ENCODE data around the gene ZMPSTE24. TPM values are rescaled to one million over a fixed set of nuclear protein-coding genes. Genes with fewer than 3 reads are reported as not detected.

The ZMPSTE24 gene
- total RNA-seq, 1 experiment from 2014 or later: 31.3 TPM

- Mint-ChIP-seq H3K9me3 (ENCODE audit: unreplicated experiment) (no peaks in the 10 kb centered on the region), H3K36me3 (ENCODE audit: insufficient read depth, unreplicated experiment) (peaks cover 82% of the 10 kb centered on the region), H3K27ac (ENCODE audit: low read depth, unreplicated experiment) (no peak overlapping the region), H3K27me3 (ENCODE audit: insufficient read depth, unreplicated experiment) (no peaks in the 10 kb centered on the region), H3K4me3 (ENCODE audit: unreplicated experiment) (no peak overlapping the region), H3K4me1 (ENCODE audit: insufficient read depth, unreplicated experiment) (peaks cover 18% of the 10 kb centered on the region)
- DNase-seq (ENCODE audit: unreplicated experiment): no peak
- BruUV-seq (replicated peaks): no TSS peak
- CTCF ChIA-PET: interaction anchor here (1.5 to 3.1 kb wide), 2 partner anchors 113 to 138 kb away, joined by 3 to 14 read pairs; no protein-coding TSS in a partner anchor
- intact Hi-C loops (cut with micrococcal nuclease): no loop called here
- TF ChIP-seq CTCF (IDR thresholded peaks at IDR 0.05; ENCODE audit: unreplicated experiment): no peak
- POLR2A ChIA-PET: interaction anchor here (1.1 kb wide), 1 partner anchor 8 kb away, joined by 7 read pairs; the partner anchor contains the start of gene ZMPSTE24
These were observed 7.9 kb downstream of the ZMPSTE24 start for GRCh38 chr1:40265919-40266318.

- ChIA-PET POLR2A (interaction anchor here (0.9 to 1.5 kb wide), 7 partner anchors 9 to 333 kb away, joined by 3 to 25 read pairs (median 4); partner anchors contain the start of genes SMAP2 and ZMPSTE24), CTCF (interaction anchor here (1.0 to 3.1 kb wide), 3 partner anchors 71 to 137 kb away, joined by 3 to 14 read pairs (median 3); no protein-coding TSS in a partner anchor)
- Mint-ChIP-seq H3K4me3 (ENCODE audit: unreplicated experiment) (no peak overlapping the region), H3K36me3 (ENCODE audit: insufficient read depth, unreplicated experiment) (peaks cover 79% of the 10 kb centered on the region), H3K9me3 (ENCODE audit: unreplicated experiment) (no peaks in the 10 kb centered on the region), H3K4me1 (ENCODE audit: insufficient read depth, unreplicated experiment) (peaks cover 18% of the 10 kb centered on the region), H3K27ac (ENCODE audit: low read depth, unreplicated experiment) (peak overlapping the region; percentile 27), H3K27me3 (ENCODE audit: insufficient read depth, unreplicated experiment) (no peaks in the 10 kb centered on the region)
- TF ChIP-seq CTCF (IDR thresholded peaks at IDR 0.05; ENCODE audit: unreplicated experiment): no peak
- DNase-seq (ENCODE audit: unreplicated experiment): no peak
- no TSS peak for BruUV-seq (replicated peaks)
- intact Hi-C loops (cut with micrococcal nuclease): no loop called here
These were observed 8.9 kb downstream of the ZMPSTE24 start for GRCh38 chr1:40266786-40267535.

GRCh38 chr1:40267767-40268187 is 9.7 kb downstream of the ZMPSTE24 start:
- Mint-ChIP-seq H3K27me3 (ENCODE audit: insufficient read depth, unreplicated experiment) (no peaks in the 10 kb centered on the region), H3K4me1 (ENCODE audit: insufficient read depth, unreplicated experiment) (peaks cover 12% of the 10 kb centered on the region), H3K36me3 (ENCODE audit: insufficient read depth, unreplicated experiment) (peaks cover 79% of the 10 kb centered on the region), H3K9me3 (ENCODE audit: unreplicated experiment) (no peaks in the 10 kb centered on the region), H3K27ac (ENCODE audit: low read depth, unreplicated experiment) (peak overlapping the region; percentile 75), H3K4me3 (ENCODE audit: unreplicated experiment) (no peak overlapping the region)
- CTCF ChIA-PET: interaction anchor here (0.7 to 3.1 kb wide), 2 partner anchors 11 to 115 kb away, joined by 3 to 14 read pairs; no protein-coding TSS in a partner anchor
- peak; percentile 73 for DNase-seq (ENCODE audit: unreplicated experiment)
- intact Hi-C loops (cut with micrococcal nuclease): no loop called here
- BruUV-seq (replicated peaks): no TSS peak
- POLR2A ChIA-PET: interaction anchor here (0.5 to 1.5 kb wide), 8 partner anchors 10 to 443 kb away, joined by 3 to 25 read pairs (median 4); partner anchors contain the start of genes SMAP2 and ZMPSTE24
- TF ChIP-seq CTCF (IDR thresholded peaks at IDR 0.05; ENCODE audit: unreplicated experiment): no peak

- no peak for DNase-seq (ENCODE audit: unreplicated experiment)
- no TSS peak for BruUV-seq (replicated peaks)
- H3K27me3 Mint-ChIP-seq (ENCODE audit: insufficient read depth, unreplicated experiment): no peaks in the 10 kb centered on the region
- TF ChIP-seq CTCF (IDR thresholded peaks at IDR 0.05; ENCODE audit: unreplicated experiment): no peak
- no peaks in the 10 kb centered on the region for H3K9me3 Mint-ChIP-seq (ENCODE audit: unreplicated experiment)
- H3K36me3 Mint-ChIP-seq (ENCODE audit: insufficient read depth, unreplicated experiment): peaks cover 79% of the 10 kb centered on the region
- CTCF ChIA-PET: interaction anchor here (0.6 to 3.1 kb wide), 4 partner anchors 9 to 115 kb away, joined by 3 to 14 read pairs (median 4); no protein-coding TSS in a partner anchor
- POLR2A ChIA-PET: interaction anchor here (0.5 to 1.5 kb wide), 6 partner anchors 10 to 442 kb away, joined by 3 to 25 read pairs (median 4); partner anchors contain the start of genes SMAP2 and ZMPSTE24
- H3K4me3 Mint-ChIP-seq (ENCODE audit: unreplicated experiment): no peak overlapping the region
- H3K27ac Mint-ChIP-seq (ENCODE audit: low read depth, unreplicated experiment): peak overlapping the region; percentile 75
- H3K4me1 Mint-ChIP-seq (ENCODE audit: insufficient read depth, unreplicated experiment): peaks cover 8% of the 10 kb centered on the region
- intact Hi-C loops (cut with micrococcal nuclease): no loop called here
These were observed 10.2 kb downstream of the ZMPSTE24 start for GRCh38 chr1:40268211-40268610.
